Measurements from ENCODE around the gene TSHZ2. TPM values are rescaled to one million over a fixed set of nuclear protein-coding genes. Genes with fewer than 3 reads are reported as not detected.

The TSHZ2 gene
- total RNA-seq, 1 experiment from 2014 or later: 0.20 TPM

DNA sequence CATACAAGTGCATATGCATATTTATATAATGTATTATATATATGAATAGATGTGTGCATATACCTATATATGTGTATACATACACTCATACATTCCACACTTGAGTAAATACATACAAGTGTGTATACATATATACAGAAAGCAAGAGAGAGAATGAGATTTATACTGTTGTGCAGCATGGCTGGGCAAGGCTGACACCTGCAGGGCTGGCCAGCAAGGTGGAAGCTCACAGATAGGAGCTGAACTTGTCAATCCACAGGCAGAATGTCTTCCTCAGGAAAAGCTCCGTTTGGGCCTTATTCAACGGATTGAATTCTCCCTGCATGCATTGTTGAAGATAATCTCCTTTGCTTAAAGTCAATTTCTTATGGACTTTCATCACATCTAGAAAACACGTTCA lies 364.7 kb downstream of the TSHZ2 start (continued):
- TF ChIP-seq, protein P1, sequence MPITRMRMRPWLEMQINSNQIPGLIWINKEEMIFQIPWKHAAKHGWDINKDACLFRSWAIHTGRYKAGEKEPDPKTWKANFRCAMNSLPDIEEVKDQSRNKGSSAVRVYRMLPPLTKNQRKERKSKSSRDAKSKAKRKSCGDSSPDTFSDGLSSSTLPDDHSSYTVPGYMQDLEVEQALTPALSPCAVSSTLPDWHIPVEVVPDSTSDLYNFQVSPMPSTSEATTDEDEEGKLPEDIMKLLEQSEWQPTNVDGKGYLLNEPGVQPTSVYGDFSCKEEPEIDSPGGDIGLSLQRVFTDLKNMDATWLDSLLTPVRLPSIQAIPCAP (CRISPR knock-in tag; IDR thresholded peaks at IDR 0.05): no peak
- TF ChIP-seq ESRRA (CRISPR knock-in tag; IDR thresholded peaks at IDR 0.05; ENCODE audit: borderline replicate concordance): no peak
- no peak for TF ChIP-seq NFATC4 (CRISPR knock-in tag; IDR thresholded peaks at IDR 0.05)
- TF ChIP-seq ZNF138 (CRISPR knock-in tag; conservative IDR thresholded peaks at IDR 0.05): no peak
- TF ChIP-seq, protein P2, sequence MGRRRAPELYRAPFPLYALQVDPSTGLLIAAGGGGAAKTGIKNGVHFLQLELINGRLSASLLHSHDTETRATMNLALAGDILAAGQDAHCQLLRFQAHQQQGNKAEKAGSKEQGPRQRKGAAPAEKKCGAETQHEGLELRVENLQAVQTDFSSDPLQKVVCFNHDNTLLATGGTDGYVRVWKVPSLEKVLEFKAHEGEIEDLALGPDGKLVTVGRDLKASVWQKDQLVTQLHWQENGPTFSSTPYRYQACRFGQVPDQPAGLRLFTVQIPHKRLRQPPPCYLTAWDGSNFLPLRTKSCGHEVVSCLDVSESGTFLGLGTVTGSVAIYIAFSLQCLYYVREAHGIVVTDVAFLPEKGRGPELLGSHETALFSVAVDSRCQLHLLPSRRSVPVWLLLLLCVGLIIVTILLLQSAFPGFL (CRISPR knock-in tag; IDR thresholded peaks at IDR 0.05; ENCODE audit: borderline replicate concordance): no peak
- TF ChIP-seq, protein P3, sequence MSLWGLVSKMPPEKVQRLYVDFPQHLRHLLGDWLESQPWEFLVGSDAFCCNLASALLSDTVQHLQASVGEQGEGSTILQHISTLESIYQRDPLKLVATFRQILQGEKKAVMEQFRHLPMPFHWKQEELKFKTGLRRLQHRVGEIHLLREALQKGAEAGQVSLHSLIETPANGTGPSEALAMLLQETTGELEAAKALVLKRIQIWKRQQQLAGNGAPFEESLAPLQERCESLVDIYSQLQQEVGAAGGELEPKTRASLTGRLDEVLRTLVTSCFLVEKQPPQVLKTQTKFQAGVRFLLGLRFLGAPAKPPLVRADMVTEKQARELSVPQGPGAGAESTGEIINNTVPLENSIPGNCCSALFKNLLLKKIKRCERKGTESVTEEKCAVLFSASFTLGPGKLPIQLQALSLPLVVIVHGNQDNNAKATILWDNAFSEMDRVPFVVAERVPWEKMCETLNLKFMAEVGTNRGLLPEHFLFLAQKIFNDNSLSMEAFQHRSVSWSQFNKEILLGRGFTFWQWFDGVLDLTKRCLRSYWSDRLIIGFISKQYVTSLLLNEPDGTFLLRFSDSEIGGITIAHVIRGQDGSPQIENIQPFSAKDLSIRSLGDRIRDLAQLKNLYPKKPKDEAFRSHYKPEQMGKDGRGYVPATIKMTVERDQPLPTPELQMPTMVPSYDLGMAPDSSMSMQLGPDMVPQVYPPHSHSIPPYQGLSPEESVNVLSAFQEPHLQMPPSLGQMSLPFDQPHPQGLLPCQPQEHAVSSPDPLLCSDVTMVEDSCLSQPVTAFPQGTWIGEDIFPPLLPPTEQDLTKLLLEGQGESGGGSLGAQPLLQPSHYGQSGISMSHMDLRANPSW (CRISPR knock-in tag; conservative IDR thresholded peaks at IDR 0.05; ENCODE audit: low read depth): no peak

DNA sequence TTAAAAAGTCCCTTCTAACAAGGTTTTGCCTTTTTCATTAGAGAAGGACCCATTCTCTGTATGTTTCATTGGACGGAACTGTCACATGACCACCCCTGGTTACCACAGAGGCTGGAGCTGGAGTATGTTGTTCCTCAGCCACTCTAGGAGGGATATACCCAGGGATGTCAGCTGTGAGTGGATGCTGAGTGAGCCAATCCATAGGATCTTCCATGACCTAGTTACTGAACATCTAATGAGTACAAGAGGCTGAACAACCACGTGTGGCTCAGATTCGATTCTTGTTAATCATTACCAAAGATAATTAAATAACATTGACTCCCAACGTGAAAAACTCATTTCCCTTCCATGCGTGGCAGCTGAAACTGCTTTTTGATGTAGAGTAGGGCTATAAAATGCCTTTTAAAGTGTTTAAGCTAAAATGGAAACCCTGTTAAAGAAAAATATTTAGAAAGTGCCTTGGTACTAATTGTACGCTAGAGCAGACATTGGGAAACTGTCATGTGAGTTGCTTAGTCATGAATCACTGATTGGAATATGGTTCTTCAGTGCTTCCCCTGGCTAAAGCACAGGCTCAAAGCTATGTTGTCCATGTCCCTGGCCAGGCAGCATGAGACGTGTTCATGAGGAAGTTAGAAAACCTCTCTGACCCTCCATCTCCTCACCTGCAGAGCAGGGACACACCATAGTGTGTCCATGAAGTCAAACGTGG lies 365.4 kb downstream of the TSHZ2 start:
- Mint-ChIP-seq H3K4me1 (peaks cover 3% of the 10 kb centered on the region; the same call in 1 of the 2 replicates), H3K27ac (no peak overlapping the region), H3K4me3 (no peak overlapping the region), H3K27me3 (ENCODE audit: low read depth) (no peaks in the 10 kb centered on the region), H3K36me3 (no peaks in the 10 kb centered on the region), H3K9me3 (no peaks in the 10 kb centered on the region)
- POLR2A ChIA-PET: no interaction called here
- no peak for DNase-seq (ENCODE audit: low spot score)
- no peak for ATAC-seq
- CTCF ChIA-PET: interaction anchor here (1.0 to 2.5 kb wide), 4 partner anchors 121 to 210 kb away, joined by 3 to 11 read pairs (median 7); no protein-coding TSS in a partner anchor
- TF ChIP-seq PRRX2 (CRISPR knock-in tag; IDR thresholded peaks at IDR 0.05) (no peak), FOXP4 (CRISPR knock-in tag; IDR thresholded peaks at IDR 0.05) (no peak), NR2C2 (CRISPR knock-in tag; IDR thresholded peaks at IDR 0.05) (no peak), ZNF416 (CRISPR knock-in tag; IDR thresholded peaks at IDR 0.05) (no peak), FOXP1 (CRISPR knock-in tag; IDR thresholded peaks at IDR 0.05; ENCODE audit: borderline replicate concordance) (no peak), USF2 (CRISPR knock-in tag; IDR thresholded peaks at IDR 0.05) (no peak), ZNF425 (CRISPR knock-in tag; conservative IDR thresholded peaks at IDR 0.05) (no peak), ZNF317 (CRISPR knock-in tag; IDR thresholded peaks at IDR 0.05; ENCODE audit: borderline replicate concordance, low read depth) (no peak), RELA (CRISPR knock-in tag; IDR thresholded peaks at IDR 0.05; ENCODE audit: borderline replicate concordance) (no peak)
- TF ChIP-seq, protein P4, sequence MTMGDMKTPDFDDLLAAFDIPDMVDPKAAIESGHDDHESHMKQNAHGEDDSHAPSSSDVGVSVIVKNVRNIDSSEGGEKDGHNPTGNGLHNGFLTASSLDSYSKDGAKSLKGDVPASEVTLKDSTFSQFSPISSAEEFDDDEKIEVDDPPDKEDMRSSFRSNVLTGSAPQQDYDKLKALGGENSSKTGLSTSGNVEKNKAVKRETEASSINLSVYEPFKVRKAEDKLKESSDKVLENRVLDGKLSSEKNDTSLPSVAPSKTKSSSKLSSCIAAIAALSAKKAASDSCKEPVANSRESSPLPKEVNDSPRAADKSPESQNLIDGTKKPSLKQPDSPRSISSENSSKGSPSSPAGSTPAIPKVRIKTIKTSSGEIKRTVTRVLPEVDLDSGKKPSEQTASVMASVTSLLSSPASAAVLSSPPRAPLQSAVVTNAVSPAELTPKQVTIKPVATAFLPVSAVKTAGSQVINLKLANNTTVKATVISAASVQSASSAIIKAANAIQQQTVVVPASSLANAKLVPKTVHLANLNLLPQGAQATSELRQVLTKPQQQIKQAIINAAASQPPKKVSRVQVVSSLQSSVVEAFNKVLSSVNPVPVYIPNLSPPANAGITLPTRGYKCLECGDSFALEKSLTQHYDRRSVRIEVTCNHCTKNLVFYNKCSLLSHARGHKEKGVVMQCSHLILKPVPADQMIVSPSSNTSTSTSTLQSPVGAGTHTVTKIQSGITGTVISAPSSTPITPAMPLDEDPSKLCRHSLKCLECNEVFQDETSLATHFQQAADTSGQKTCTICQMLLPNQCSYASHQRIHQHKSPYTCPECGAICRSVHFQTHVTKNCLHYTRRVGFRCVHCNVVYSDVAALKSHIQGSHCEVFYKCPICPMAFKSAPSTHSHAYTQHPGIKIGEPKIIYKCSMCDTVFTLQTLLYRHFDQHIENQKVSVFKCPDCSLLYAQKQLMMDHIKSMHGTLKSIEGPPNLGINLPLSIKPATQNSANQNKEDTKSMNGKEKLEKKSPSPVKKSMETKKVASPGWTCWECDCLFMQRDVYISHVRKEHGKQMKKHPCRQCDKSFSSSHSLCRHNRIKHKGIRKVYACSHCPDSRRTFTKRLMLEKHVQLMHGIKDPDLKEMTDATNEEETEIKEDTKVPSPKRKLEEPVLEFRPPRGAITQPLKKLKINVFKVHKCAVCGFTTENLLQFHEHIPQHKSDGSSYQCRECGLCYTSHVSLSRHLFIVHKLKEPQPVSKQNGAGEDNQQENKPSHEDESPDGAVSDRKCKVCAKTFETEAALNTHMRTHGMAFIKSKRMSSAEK (CRISPR knock-in tag; IDR thresholded peaks at IDR 0.05; ENCODE audit: borderline replicate concordance): no peak
- TF ChIP-seq, protein P5, sequence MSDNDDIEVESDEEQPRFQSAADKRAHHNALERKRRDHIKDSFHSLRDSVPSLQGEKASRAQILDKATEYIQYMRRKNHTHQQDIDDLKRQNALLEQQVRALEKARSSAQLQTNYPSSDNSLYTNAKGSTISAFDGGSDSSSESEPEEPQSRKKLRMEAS (CRISPR knock-in tag; IDR thresholded peaks at IDR 0.05): no peak
- TF ChIP-seq, protein P6, sequence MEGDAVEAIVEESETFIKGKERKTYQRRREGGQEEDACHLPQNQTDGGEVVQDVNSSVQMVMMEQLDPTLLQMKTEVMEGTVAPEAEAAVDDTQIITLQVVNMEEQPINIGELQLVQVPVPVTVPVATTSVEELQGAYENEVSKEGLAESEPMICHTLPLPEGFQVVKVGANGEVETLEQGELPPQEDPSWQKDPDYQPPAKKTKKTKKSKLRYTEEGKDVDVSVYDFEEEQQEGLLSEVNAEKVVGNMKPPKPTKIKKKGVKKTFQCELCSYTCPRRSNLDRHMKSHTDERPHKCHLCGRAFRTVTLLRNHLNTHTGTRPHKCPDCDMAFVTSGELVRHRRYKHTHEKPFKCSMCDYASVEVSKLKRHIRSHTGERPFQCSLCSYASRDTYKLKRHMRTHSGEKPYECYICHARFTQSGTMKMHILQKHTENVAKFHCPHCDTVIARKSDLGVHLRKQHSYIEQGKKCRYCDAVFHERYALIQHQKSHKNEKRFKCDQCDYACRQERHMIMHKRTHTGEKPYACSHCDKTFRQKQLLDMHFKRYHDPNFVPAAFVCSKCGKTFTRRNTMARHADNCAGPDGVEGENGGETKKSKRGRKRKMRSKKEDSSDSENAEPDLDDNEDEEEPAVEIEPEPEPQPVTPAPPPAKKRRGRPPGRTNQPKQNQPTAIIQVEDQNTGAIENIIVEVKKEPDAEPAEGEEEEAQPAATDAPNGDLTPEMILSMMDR (IDR thresholded peaks at IDR 0.05): no peak

Data from WTC11 (cell line).